Keratinocyte (primary cell): Measurements from ENCODE around the gene CD59. TPM values are rescaled to one million over a fixed set of nuclear protein-coding genes. Genes with fewer than 3 reads are reported as not detected.
"Not testable (repeated sequence)": the region's sequence is repeated elsewhere in the genome, so short reads cannot be mapped to it uniquely, and the experiment has no call there.

ENCODE experiments used
- DNase-seq: peaks from one replicate; pipeline ENCODE4 v3.0.0-alpha.2; 2011; ENCODE audit warnings: low read depth, missing footprints, low spot score
- FAIRE-seq: peaks from 2 replicates; lab custom pipeline; 2011; peaks lifted over from hg19 to GRCh38; lab: Jason Lieb, UNC
- H2AFZ ChIP-seq: 2 replicates; pipeline ENCODE4 v1.6.0; 2012; ENCODE audit warnings: low read length, control low read depth, inconsistent platforms; ENCODE audit not compliant: control insufficient read depth
- H3K27ac ChIP-seq: 2 replicates; pipeline ENCODE4 v1.5.1; 2011; ENCODE audit warnings: low read length; ENCODE audit not compliant: control insufficient read depth, insufficient read depth
- H3K27me3 ChIP-seq: 3 replicates; pipeline ENCODE4 v1.6.0; 2011; ENCODE audit warnings: low read length; ENCODE audit not compliant: control insufficient read depth, insufficient read depth; ENCODE audit errors: extremely low read depth
- H3K36me3 ChIP-seq, 2 experiments: 2 replicates in 1 of 2; 3 replicates in 1 of 2; pipeline ENCODE4 v1.5.1; 2011; ENCODE audit warnings: low read length in 2 of 2, mild to moderate bottlenecking in 1 of 2; ENCODE audit not compliant: control insufficient read depth in 2 of 2, insufficient read depth in 2 of 2; ENCODE audit errors: extremely low read depth in 1 of 2
- H3K4me1 ChIP-seq: 3 replicates; pipeline ENCODE4 v1.5.1; 2011; ENCODE audit warnings: low read length; ENCODE audit not compliant: control insufficient read depth, insufficient read depth; ENCODE audit errors: extremely low read depth
- H3K4me2 ChIP-seq: 3 replicates; pipeline ENCODE4 v1.6.0; 2011; ENCODE audit warnings: low read depth, low read length; ENCODE audit not compliant: control insufficient read depth, insufficient read depth; ENCODE audit errors: extremely low read depth
- H3K4me3 ChIP-seq, 3 experiments: fragments of 200-600 bp in 1 of 3; sonication (generic) in 1 of 3; 2 replicates in 2 of 3; 3 replicates in 1 of 3; pipeline ENCODE4 v1.5.1; 2011 to 2016; ENCODE audit warnings: low read length in 3 of 3, mild to moderate bottlenecking in 3 of 3, control low read depth in 2 of 3, inconsistent platforms in 1 of 3, low read depth in 1 of 3, mixed read lengths in 1 of 3, mixed run types in 1 of 3, moderate library complexity in 1 of 3; ENCODE audit not compliant: control insufficient read depth in 2 of 3, insufficient read depth in 2 of 3; ENCODE audit errors: extremely low read depth in 1 of 3
- H3K79me2 ChIP-seq: 2 replicates; pipeline ENCODE4 v1.6.0; 2012; ENCODE audit warnings: low read length; ENCODE audit not compliant: control insufficient read depth, insufficient read depth
- H3K9ac ChIP-seq: 3 replicates; pipeline ENCODE4 v1.6.0; 2011; ENCODE audit warnings: low read length; ENCODE audit not compliant: control insufficient read depth, insufficient read depth; ENCODE audit errors: extremely low read depth
- H3K9me1 ChIP-seq: 3 replicates; pipeline ENCODE4 v1.6.0; 2011; ENCODE audit warnings: low read length; ENCODE audit not compliant: control insufficient read depth, insufficient read depth; ENCODE audit errors: extremely low read depth
- H3K9me3 ChIP-seq: 2 replicates; pipeline ENCODE4 v1.5.1; 2012; ENCODE audit warnings: low read depth, low read length; ENCODE audit not compliant: control insufficient read depth
- H4K20me1 ChIP-seq: 3 replicates; pipeline ENCODE4 v1.6.0; 2011; ENCODE audit warnings: low read length; ENCODE audit not compliant: control insufficient read depth, insufficient read depth; ENCODE audit errors: extremely low read depth
- EZH2 ChIP-seq: IDR thresholded peaks from one replicate; pipeline ENCODE4 v1.6.1; 2012; ENCODE audit warnings: inconsistent platforms, mild to moderate bottlenecking, low read length, moderate library complexity
- dilution Hi-C: fragments of 300-500 bp; cut with MboI; formaldehyde crosslinking; loops from one replicate; pipeline ENCODE4 v1.7.0; 2020; ENCODE audit warnings: low sequenced_read_pairs; ENCODE audit not compliant: extremely low pct_ligation_motif_present
- polyA plus RNA-seq, 5 experiments: library from polyadenylated mRNA; depleted of rRNA in 3 of 5; stranded (reverse) in 3 of 5; stranded (forward) in 1 of 5; unstranded in 1 of 5; fragments of >200 nt; gene quantifications; 1 replicate in 1 of 5; 2 replicates in 3 of 5; 3 replicates in 1 of 5; pipeline versions ENCODE4 v1.2.1 to v1.2.3, GENCODE V29; 2011 to 2012; ENCODE audit warnings: missing spikeins in 2 of 5, low read depth in 1 of 5, low replicate concordance in 1 of 5
- TF ChIP-seq, protein P1 (sequence below), 3 experiments: IDR thresholded peaks in 1 of 3; conservative IDR thresholded peaks in 1 of 3; optimal IDR thresholded peaks in 1 of 3; 2 replicates in 2 of 3; 3 replicates in 1 of 3; pipeline versions ENCODE3 to v1.5.1; 2011; ENCODE audit warnings: low read length in 3 of 3, mild to moderate bottlenecking in 3 of 3, moderate library complexity in 2 of 3, control low read depth in 1 of 3, inconsistent platforms in 1 of 3; ENCODE audit not compliant: insufficient read depth in 2 of 3; ENCODE audit errors: extremely low read depth in 1 of 3

CD59 gene
- polyA plus RNA-seq, 1 donor (not counting 4 experiments of a cell fraction or from before 2014, with no cell fraction given): 1,349 TPM

DNA sequence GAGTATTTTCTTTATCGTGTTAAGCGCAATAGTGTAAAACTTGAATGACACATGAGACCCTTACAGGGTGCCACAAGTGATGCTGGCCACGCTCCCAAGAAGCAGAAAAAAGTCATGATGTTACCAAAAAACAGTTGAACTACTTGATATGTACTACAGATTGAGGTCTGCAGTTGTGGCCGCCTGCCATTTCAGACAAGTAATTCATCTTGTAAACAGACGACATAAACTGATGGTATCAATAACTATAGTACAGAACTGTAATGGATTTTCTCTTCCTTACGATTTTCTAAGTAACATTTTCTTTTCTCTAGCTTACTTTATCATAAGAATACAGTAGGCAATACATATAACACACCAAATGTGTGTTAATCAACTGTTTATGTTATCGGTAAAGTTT, 5.5 kb downstream of the CD59 start:
- peak overlapping the region; percentile 35 for H3K4me2 ChIP-seq
- H3K27ac ChIP-seq: no peak overlapping the region

DNA sequence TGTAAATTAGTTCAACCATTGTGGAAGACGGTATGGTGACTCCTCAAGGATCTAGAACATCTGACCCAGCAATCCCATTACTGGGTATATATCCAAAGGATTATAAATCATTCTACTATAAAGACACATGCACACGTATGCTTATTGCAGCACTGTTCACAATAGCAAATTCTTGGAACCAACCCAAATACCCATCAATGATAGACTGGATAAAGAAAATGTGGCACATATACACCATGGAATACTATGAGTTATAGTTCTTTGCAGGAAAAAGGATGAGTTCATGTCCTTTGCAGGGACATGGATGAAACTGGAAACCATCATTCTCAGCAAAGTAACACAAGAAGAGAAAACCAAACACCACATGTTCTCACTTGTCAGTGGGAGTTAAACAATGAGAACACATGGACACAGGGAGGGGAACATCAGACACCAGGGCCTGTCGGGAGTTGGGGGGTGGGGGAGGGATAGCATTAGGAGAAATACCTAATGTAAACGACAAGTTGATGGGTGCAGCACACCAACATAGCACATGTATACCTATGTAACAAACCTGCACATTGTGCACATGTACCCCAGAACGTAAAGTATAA, 7.1 kb downstream of the CD59 start:
- H3K9ac ChIP-seq, H3K27ac ChIP-seq, H2AFZ ChIP-seq, H3K27me3 ChIP-seq, H3K4me3 ChIP-seq, dilution Hi-C loops, H3K4me2 ChIP-seq, FAIRE-seq, H3K9me1 ChIP-seq, DNase-seq, H3K9me3 ChIP-seq: not testable (repeated sequence)
- Histone ChIP-seq H3K36me3 (peaks cover 14 to 24% of the 10 kb centered on the region in 2 experiments), H3K4me1 (peaks cover 54% of the 10 kb centered on the region), H4K20me1 (peaks cover 26% of the 10 kb centered on the region), H3K79me2 (peaks cover 91% of the 10 kb centered on the region)

More for the DNA sequence above, 5.5 kb downstream of the CD59 start:
- TF ChIP-seq, protein P1, sequence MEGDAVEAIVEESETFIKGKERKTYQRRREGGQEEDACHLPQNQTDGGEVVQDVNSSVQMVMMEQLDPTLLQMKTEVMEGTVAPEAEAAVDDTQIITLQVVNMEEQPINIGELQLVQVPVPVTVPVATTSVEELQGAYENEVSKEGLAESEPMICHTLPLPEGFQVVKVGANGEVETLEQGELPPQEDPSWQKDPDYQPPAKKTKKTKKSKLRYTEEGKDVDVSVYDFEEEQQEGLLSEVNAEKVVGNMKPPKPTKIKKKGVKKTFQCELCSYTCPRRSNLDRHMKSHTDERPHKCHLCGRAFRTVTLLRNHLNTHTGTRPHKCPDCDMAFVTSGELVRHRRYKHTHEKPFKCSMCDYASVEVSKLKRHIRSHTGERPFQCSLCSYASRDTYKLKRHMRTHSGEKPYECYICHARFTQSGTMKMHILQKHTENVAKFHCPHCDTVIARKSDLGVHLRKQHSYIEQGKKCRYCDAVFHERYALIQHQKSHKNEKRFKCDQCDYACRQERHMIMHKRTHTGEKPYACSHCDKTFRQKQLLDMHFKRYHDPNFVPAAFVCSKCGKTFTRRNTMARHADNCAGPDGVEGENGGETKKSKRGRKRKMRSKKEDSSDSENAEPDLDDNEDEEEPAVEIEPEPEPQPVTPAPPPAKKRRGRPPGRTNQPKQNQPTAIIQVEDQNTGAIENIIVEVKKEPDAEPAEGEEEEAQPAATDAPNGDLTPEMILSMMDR (optimal IDR thresholded peaks at IDR 0.05 in 1 of 3, IDR thresholded peaks at IDR 0.05 in 1 of 3, conservative IDR thresholded peaks at IDR 0.05 in 1 of 3; ENCODE audit: extremely low read depth in 1 of 3, insufficient read depth in 2 of 3, low read length in 3 of 3): no peak
- TF ChIP-seq EZH2: no peak
- peaks cover 39% of the 10 kb centered on the region for H3K4me1 ChIP-seq
- FAIRE-seq: no peak
- H3K9me1 ChIP-seq: peaks cover 3% of the 10 kb centered on the region
- H3K9ac ChIP-seq: no peak overlapping the region
- H4K20me1 ChIP-seq: peaks cover 34% of the 10 kb centered on the region
- no peaks in the 10 kb centered on the region for H3K9me3 ChIP-seq
- peaks cover 91% of the 10 kb centered on the region for H3K79me2 ChIP-seq
- H3K4me3 ChIP-seq: no peak overlapping the region
- dilution Hi-C loops: no loop called here
- no peaks in the 10 kb centered on the region for H3K27me3 ChIP-seq
- H2AFZ ChIP-seq: no peak overlapping the region
- peaks cover 12 to 26% of the 10 kb centered on the region in 2 experiments for H3K36me3 ChIP-seq
- DNase-seq: no peak

DNA sequence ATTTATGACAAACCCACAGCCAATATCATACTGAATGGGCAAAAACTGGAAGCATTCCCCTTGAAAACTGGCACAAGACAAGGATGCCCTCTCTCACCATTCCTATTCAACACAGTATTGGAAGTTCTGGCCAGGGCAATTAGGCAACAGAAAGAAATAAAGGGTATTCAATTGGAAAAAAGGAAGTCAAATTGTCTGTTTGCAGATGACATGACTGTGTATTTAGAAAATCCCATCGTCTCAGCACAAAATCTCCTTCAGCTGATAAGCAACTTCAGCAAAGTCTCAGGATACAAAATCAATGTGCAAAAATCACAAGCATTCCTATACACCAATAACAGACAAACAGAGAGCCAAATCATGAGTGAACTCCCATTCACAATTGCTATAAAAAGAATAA, 8.7 kb downstream of the CD59 start:
- DNase-seq, H3K27me3 ChIP-seq, H3K4me2 ChIP-seq, H3K27ac ChIP-seq, H2AFZ ChIP-seq, H3K9me3 ChIP-seq, H3K9ac ChIP-seq, H3K4me3 ChIP-seq, H3K9me1 ChIP-seq, dilution Hi-C loops, FAIRE-seq: not testable (repeated sequence)
- peaks cover 55% of the 10 kb centered on the region for H3K4me1 ChIP-seq
- peaks cover 22% of the 10 kb centered on the region for H4K20me1 ChIP-seq
- H3K79me2 ChIP-seq: peaks cover 91% of the 10 kb centered on the region
- H3K36me3 ChIP-seq: peaks cover 8 to 15% of the 10 kb centered on the region in 2 experiments
